Mesendoderm (in vitro differentiated cells): Measurements from ENCODE around the gene FOXC1.

Experiments
- DNase-seq: peaks from one replicate; pipeline ENCODE4 v3.0.0; 2013
- H2AK5ac ChIP-seq: 2 replicates; pipeline ENCODE4 v1.6.1; 2013; ENCODE audit warnings: low read length, inconsistent platforms
- H2BK120ac ChIP-seq: 2 replicates; pipeline ENCODE4 v1.6.1; 2013; ENCODE audit warnings: low read depth, mild to moderate bottlenecking, low read length, moderate library complexity, mixed read lengths
- H2BK15ac ChIP-seq: replicated peaks from 2 replicates; pipeline ENCODE4 v1.6.1; 2013; ENCODE audit warnings: low read depth, mild to moderate bottlenecking, moderate library complexity
- H2BK5ac ChIP-seq: 2 replicates; pipeline ENCODE4 v1.6.1; 2013; ENCODE audit warnings: low read length, inconsistent platforms
- H3K18ac ChIP-seq: 2 replicates; pipeline ENCODE4 v1.6.1; 2013; ENCODE audit warnings: mild to moderate bottlenecking, low read length, mixed read lengths
- H3K23ac ChIP-seq: one replicate; pipeline ENCODE4 v1.6.1; 2013; ENCODE audit warnings: low read length
- H3K27ac ChIP-seq: 2 replicates; pipeline ENCODE4 v1.5.1; 2013; ENCODE audit warnings: low read depth, mild to moderate bottlenecking, inconsistent platforms, low read length, moderate library complexity
- H3K27me3 ChIP-seq: 2 replicates; pipeline ENCODE4 v1.6.1; 2013; ENCODE audit warnings: low read length, control low read depth, mild to moderate bottlenecking, inconsistent platforms; ENCODE audit not compliant: insufficient read depth, poor library complexity
- H3K36me3 ChIP-seq: 2 replicates; pipeline ENCODE4 v1.6.1; 2013; ENCODE audit warnings: low read length, inconsistent platforms; ENCODE audit not compliant: control insufficient read depth, insufficient read depth
- H3K4ac ChIP-seq: one replicate; pipeline ENCODE4 v1.6.1; 2013; ENCODE audit warnings: low read depth, mild to moderate bottlenecking, low read length, moderate library complexity
- H3K4me1 ChIP-seq: 2 replicates; pipeline ENCODE4 v1.6.1; 2013; ENCODE audit warnings: low read depth, low read length, inconsistent platforms; ENCODE audit not compliant: control insufficient read depth
- H3K4me2 ChIP-seq: 2 replicates; pipeline ENCODE4 v1.6.1; 2013; ENCODE audit warnings: low read length
- H3K4me3 ChIP-seq: 2 replicates; pipeline ENCODE4 v1.5.1; 2013; ENCODE audit warnings: mild to moderate bottlenecking, low read length
- H3K56ac ChIP-seq: one replicate; pipeline ENCODE4 v1.6.1; 2013; ENCODE audit warnings: low read length
- H3K79me1 ChIP-seq: 2 replicates; pipeline ENCODE4 v1.6.1; 2013; ENCODE audit warnings: low read length, inconsistent platforms
- H3K79me2 ChIP-seq: 2 replicates; pipeline ENCODE4 v1.6.1; 2013; ENCODE audit warnings: mild to moderate bottlenecking, low read length; ENCODE audit not compliant: control insufficient read depth, insufficient read depth
- H3K9ac ChIP-seq: 2 replicates; pipeline ENCODE4 v1.6.1; 2013; ENCODE audit warnings: low read length, inconsistent platforms
- H4K5ac ChIP-seq: one replicate; pipeline ENCODE4 v1.6.1; 2013; ENCODE audit warnings: low read length
- H4K8ac ChIP-seq: one replicate; pipeline ENCODE4 v1.6.1; 2013; ENCODE audit warnings: low read depth, mild to moderate bottlenecking, control low read depth, low read length, moderate library complexity
- WGBS: extraction: QIAGEN DNeasy Blood & Tissue Kit; methylation state at CpG from one replicate; pipeline ENCODE4 v1.1.7; 2013; ENCODE audit warnings: low lambda C conversion rate, missing lambda C conversion rate; ENCODE audit not compliant: insufficient coverage; ENCODE audit errors: extremely low coverage; 5-methylcytosine and 5-hydroxymethylcytosine counted together

FOXC1 gene

DNA sequence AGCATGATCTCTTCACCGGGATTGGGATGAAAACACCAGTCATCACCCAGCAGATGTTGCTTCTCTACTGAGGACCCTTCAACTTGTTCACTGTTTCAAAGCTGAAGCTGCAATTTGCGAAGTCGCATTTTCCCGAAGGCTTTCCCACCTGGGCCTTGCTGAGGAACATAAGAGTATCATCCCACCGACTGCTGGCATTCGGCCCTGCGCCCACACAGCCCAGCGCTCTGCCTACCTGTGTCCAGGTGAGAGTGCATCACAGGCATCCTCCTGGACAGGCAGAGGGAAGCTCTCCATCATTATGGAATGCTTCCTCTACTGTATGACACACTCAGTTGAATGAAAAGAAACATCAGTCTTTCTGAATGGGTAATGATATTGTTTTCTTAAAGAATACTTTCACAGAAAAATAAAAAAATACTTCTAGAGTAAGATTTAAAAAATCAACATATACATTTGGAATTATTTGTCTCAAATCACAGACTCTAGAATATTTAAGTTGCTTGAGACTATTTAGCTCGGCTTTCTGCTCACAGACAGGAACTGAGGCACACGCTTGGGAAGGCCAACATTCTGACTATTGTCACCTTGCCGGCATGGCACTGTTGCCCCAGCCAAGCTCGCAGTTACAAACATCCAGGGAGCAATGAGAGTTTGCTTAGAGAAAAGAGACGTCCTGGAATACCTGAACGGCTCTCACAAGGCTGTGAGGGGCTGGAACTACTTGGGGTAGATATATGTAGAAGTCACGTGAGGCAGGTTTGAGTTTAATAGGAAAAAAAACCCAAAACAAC, 48.7 kb downstream of the FOXC1 start:
- Histone ChIP-seq H3K18ac (no peak overlapping the region), H3K79me2 (no peaks in the 10 kb centered on the region), H4K5ac (no peak overlapping the region), H3K56ac (no peak overlapping the region), H3K4ac (no peak overlapping the region), H3K4me1 (no peaks in the 10 kb centered on the region), H3K79me1 (no peaks in the 10 kb centered on the region), H3K36me3 (no peaks in the 10 kb centered on the region), H2BK5ac (no peak overlapping the region), H3K9ac (no peak overlapping the region), H2BK15ac (no peak overlapping the region), H3K27ac (no peak overlapping the region), H2BK120ac (no peak overlapping the region), H3K27me3 (no peaks in the 10 kb centered on the region), H3K4me2 (no peak overlapping the region), H4K8ac (no peak overlapping the region), H3K4me3 (no peak overlapping the region), H3K23ac (no peak overlapping the region), H2AK5ac (no peak overlapping the region)
- no peak for DNase-seq
- no CpG with 5 or more reads among the region's 15 CpGs for WGBS

DNA sequence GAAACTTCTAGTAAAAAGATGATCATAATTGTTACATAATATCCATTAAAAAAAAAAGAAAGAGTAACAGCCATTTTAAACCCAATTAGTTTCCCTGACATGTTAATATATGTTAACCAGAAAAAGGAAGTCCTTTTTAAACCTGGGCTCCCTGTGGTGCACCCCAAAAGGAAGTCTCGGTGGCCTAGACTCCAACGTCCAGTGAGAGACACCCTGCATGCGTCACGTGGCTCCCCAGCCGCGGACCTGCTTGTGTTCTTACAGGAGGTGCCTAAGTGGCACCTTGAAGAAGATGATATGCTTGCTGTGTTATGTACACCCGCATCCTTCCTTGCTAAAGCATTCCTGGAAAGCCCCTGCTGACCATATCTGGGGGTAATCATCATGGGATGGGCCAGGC, 50.1 kb downstream of the FOXC1 start:
- H3K36me3 ChIP-seq, result no peaks in the 10 kb centered on the region
- no peak overlapping the region for H3K4ac ChIP-seq
- no peak overlapping the region for H4K5ac ChIP-seq
- no peaks in the 10 kb centered on the region for H3K27me3 ChIP-seq
- no peaks in the 10 kb centered on the region for H3K79me1 ChIP-seq
- no peaks in the 10 kb centered on the region for H3K4me1 ChIP-seq
- H3K79me2 ChIP-seq, result no peaks in the 10 kb centered on the region
- no peak overlapping the region for H4K8ac ChIP-seq
- no peak overlapping the region for H3K27ac ChIP-seq
- no peak overlapping the region for H2AK5ac ChIP-seq
- H2BK15ac ChIP-seq, result no peak overlapping the region
- H3K4me2 ChIP-seq, result no peak overlapping the region
- H2BK120ac ChIP-seq, result no peak overlapping the region
- no peak overlapping the region for H3K4me3 ChIP-seq
- no peak overlapping the region for H2BK5ac ChIP-seq
- H3K9ac ChIP-seq, result no peak overlapping the region
- H3K23ac ChIP-seq, result no peak overlapping the region
- no peak for DNase-seq
- no peak overlapping the region for H3K56ac ChIP-seq
- no peak overlapping the region for H3K18ac ChIP-seq
- no CpG with 5 or more reads among the region's 7 CpGs for WGBS

DNA sequence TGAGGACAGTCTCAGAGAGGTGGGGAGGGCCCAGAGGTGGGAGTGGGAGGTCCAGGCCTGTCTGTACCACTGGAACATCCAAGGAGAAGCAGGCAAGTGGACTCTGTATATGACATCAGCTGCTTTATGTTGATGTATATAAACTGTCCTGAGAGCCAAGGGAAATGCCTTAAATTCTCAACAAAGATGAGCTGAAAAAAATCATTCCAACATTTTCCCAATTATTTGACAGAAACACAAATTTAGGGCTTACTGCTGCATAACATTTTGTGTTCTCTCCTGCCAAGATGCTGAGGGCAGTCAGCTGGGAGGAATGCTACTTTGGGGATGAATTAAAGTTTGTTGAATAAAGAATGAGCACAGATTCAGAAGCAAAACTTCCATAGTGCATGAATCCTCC, 52.8 kb downstream of the FOXC1 start:
- H2BK15ac ChIP-seq, result no peak overlapping the region

More for the DNA sequence above, 52.8 kb downstream of the FOXC1 start:
- Histone ChIP-seq H4K5ac (no peak overlapping the region), H3K27ac (no peak overlapping the region), H2BK5ac (no peak overlapping the region), H3K36me3 (no peaks in the 10 kb centered on the region), H3K4me1 (no peaks in the 10 kb centered on the region), H3K23ac (no peak overlapping the region), H3K27me3 (no peaks in the 10 kb centered on the region), H3K4me2 (no peak overlapping the region), H3K4me3 (no peak overlapping the region), H3K18ac (no peak overlapping the region), H3K4ac (no peak overlapping the region), H3K79me1 (no peaks in the 10 kb centered on the region), H2AK5ac (no peak overlapping the region), H2BK120ac (no peak overlapping the region), H4K8ac (no peak overlapping the region), H3K79me2 (no peaks in the 10 kb centered on the region), H3K56ac (no peak overlapping the region), H3K9ac (no peak overlapping the region)
- no peak for DNase-seq
